HCT116 (cell line): ENCODE data around the gene MTMR10. TPM values are rescaled to one million over a fixed set of nuclear protein-coding genes. Genes with fewer than 3 reads are reported as not detected.

Experiments used
- ATAC-seq: fragments of 200-7000 bp; cut with Tn5 transposase; 2 replicates; pipeline ENCODE4 v1.9.1; 2020; ENCODE audit warnings: mild to moderate bottlenecking, moderate library complexity
- Bru-seq: library from RNA; stranded (reverse); fragments of 400-500 nt; gene quantifications from one replicate; lab custom pipeline; 2021; lab: Mats Ljungman, UMichigan
- BruChase-seq, 2 experiments: library from RNA; stranded (reverse); fragments of 400-500 nt; gene quantifications; one replicate each; lab custom pipeline; 2021; lab: Mats Ljungman, UMichigan
- BruUV-seq: library from RNA; stranded (reverse); fragments of 400-500 nt; replicated peaks from 2 replicates; lab custom pipeline; 2021; lab: Mats Ljungman, UMichigan
- CTCF ChIA-PET: fragments of 300-600 bp; sonication (Branson Sonifier 250); formaldehyde crosslinking; loops from one replicate; lab custom pipeline; 2021; ENCODE audit warnings: antibody characterized with exemption; lab: Charles Lee
- POLR2A ChIA-PET: fragments of 300-600, 350-600 bp; sonication (Branson Sonifier 250); formaldehyde crosslinking; loops from one replicate; lab custom pipeline; 2021; ENCODE audit warnings: antibody characterized with exemption; lab: Charles Lee
- RAD21 ChIA-PET, 2 experiments: fragments of 300-600 bp; sonication (Branson Sonifier 250); formaldehyde crosslinking; loops; one replicate each; lab custom pipeline; 2023; ENCODE audit warnings: low total read pairs in 2 of 2; ENCODE audit not compliant: uncharacterized antibody in 2 of 2, unreplicated experiment in 2 of 2, low non-redundant PET in 1 of 2; lab: Charles Lee
- DNase-seq: peaks from one replicate; pipeline ENCODE4 v3.0.0-alpha.2; 2010; ENCODE audit warnings: low read depth, low spot score
- H2AFZ ChIP-seq: fragments of 200-600 bp; shearing (Covaris generic), sonication (generic); 2 replicates; pipeline ENCODE4 v1.6.1; 2017; ENCODE audit warnings: low read depth, mixed run types, mixed read lengths, antibody characterized with exemption, low read length; ENCODE audit not compliant: poor library complexity, severe bottlenecking
- H3K27ac ChIP-seq: 2 replicates; pipeline ENCODE4 v1.5.1; 2012; ENCODE audit warnings: low read depth, low read length
- H3K27me3 ChIP-seq: fragments of 200-600 bp; sonication (generic); 2 replicates; pipeline ENCODE4 v1.6.1; 2016; ENCODE audit warnings: mixed run types, low read length, mixed read lengths; ENCODE audit not compliant: insufficient read depth
- H3K36me3 ChIP-seq, 2 experiments: fragments of 200-500 bp in 1 of 2; fragments of 200-600 bp in 1 of 2; sonication (Bioruptor generic) in 1 of 2; sonication (generic) in 1 of 2; 2 replicates each; pipeline versions ENCODE4 v1.5.1 to v1.6.1; 2014 to 2016; ENCODE audit warnings: low read length in 2 of 2, inconsistent platforms in 1 of 2, mixed read lengths in 1 of 2, mixed run types in 1 of 2; ENCODE audit not compliant: insufficient read depth in 2 of 2, control insufficient read depth in 1 of 2
- H3K4me1 ChIP-seq, 2 experiments: fragments of 200-600 bp in 1 of 2; sonication (generic) in 1 of 2; 2 replicates each; pipeline versions ENCODE4 v1.5.1 to v1.6.1; 2012 to 2017; ENCODE audit warnings: low read length in 2 of 2, inconsistent platforms in 1 of 2, mild to moderate bottlenecking in 1 of 2, mixed read lengths in 1 of 2, mixed run types in 1 of 2, moderate library complexity in 1 of 2; ENCODE audit not compliant: insufficient read depth in 2 of 2, control insufficient read depth in 1 of 2
- H3K4me2 ChIP-seq: fragments of 200-600 bp; sonication (generic); 2 replicates; pipeline ENCODE4 v1.6.1; 2017; ENCODE audit warnings: mixed run types, low read length, mixed read lengths
- H3K4me3 ChIP-seq, 2 experiments: fragments of 200-600 bp in 1 of 2; sonication (generic) in 1 of 2; replicated peaks in 1 of 2; 2 replicates each; pipeline ENCODE4 v1.5.1; 2011 to 2016; ENCODE audit warnings: low read length in 2 of 2, control low read depth in 1 of 2, low read depth in 1 of 2, mild to moderate bottlenecking in 1 of 2, mixed read lengths in 1 of 2, mixed run types in 1 of 2
- H3K79me2 ChIP-seq: fragments of 200-600 bp; sonication (generic); 2 replicates; pipeline ENCODE4 v1.6.1; 2017; ENCODE audit warnings: mild to moderate bottlenecking, mixed run types, low read length, moderate library complexity, mixed read lengths; ENCODE audit not compliant: insufficient read depth
- H3K9ac ChIP-seq: fragments of 200-600 bp; sonication (generic); 2 replicates; pipeline ENCODE4 v1.6.1; 2016; ENCODE audit warnings: low read length, mixed read lengths
- H3K9me2 ChIP-seq: fragments of 200-600 bp; sonication (generic), shearing (Covaris generic); 2 replicates; pipeline ENCODE4 v1.6.1; 2017; ENCODE audit warnings: mixed run types, mild to moderate bottlenecking, moderate library complexity; ENCODE audit not compliant: insufficient read depth
- H3K9me3 ChIP-seq, 2 experiments: fragments of 200-500 bp in 1 of 2; fragments of 200-600 bp in 1 of 2; sonication (Bioruptor generic) in 1 of 2; sonication (generic) in 1 of 2; 2 replicates each; pipeline ENCODE4 v1.6.1; 2014 to 2017; ENCODE audit warnings: low read length in 2 of 2, mixed read lengths in 2 of 2, inconsistent platforms in 1 of 2, low read depth in 1 of 2, mild to moderate bottlenecking in 1 of 2, mixed run types in 1 of 2, moderate library complexity in 1 of 2; ENCODE audit not compliant: control insufficient read depth in 1 of 2, insufficient read depth in 1 of 2
- H4K20me1 ChIP-seq: fragments of 200-600 bp; sonication (generic), shearing (Covaris generic); 2 replicates; pipeline ENCODE4 v1.6.1; 2017; ENCODE audit warnings: mixed run types, mild to moderate bottlenecking, moderate library complexity; ENCODE audit not compliant: insufficient read depth
- ELF1 ChIP-seq: IDR thresholded peaks from 2 replicates; pipeline ENCODE4 v1.6.1; 2012; ENCODE audit warnings: low read depth, borderline replicate concordance
- EZH2phosphoT487 ChIP-seq: fragments of 200-600 bp; IDR thresholded peaks from 2 replicates; pipeline ENCODE4 v1.6.1; 2018; ENCODE audit warnings: antibody characterized with exemption, borderline replicate concordance
- POLR2A ChIP-seq: IDR thresholded peaks from 2 replicates; pipeline ENCODE4 v1.7.0; 2011; ENCODE audit warnings: borderline replicate concordance; ENCODE audit not compliant: insufficient read depth, insufficient read length; ENCODE audit errors: extremely low read depth
- POLR2AphosphoS5 ChIP-seq: IDR thresholded peaks from 2 replicates; pipeline ENCODE4 v1.6.1; 2011; ENCODE audit warnings: mild to moderate bottlenecking, low read depth, low read length, moderate library complexity
- YY1 ChIP-seq: IDR thresholded peaks from 2 replicates; pipeline ENCODE4 v1.6.1; 2011; ENCODE audit warnings: low read length, low read depth, moderate library complexity, mild to moderate bottlenecking; ENCODE audit not compliant: insufficient replicate concordance; ENCODE audit errors: extremely low read depth
- ZFX ChIP-seq: fragments of 450-650 bp; IDR thresholded peaks from 2 replicates; pipeline ENCODE4 v1.6.1; 2017
- ZNF274 ChIP-seq: fragments of 200-500 bp; sonication (Bioruptor generic); IDR thresholded peaks from 2 replicates; pipeline ENCODE4 v1.6.1; 2014; ENCODE audit warnings: mild to moderate bottlenecking, low read depth, low read length, inconsistent platforms
- intact Hi-C: fragments of 100-400 bp; cut with micrococcal nuclease; formaldehyde crosslinking; loops from 2 replicates; pipeline ENCODE4 v1.10.0; 2022
- long read RNA-seq: library from polyadenylated mRNA; unstranded; transcript quantifications from one replicate; pipeline ENCODE4 v2.0.0, GENCODE V29; 2021; ENCODE audit not compliant: unreplicated experiment
- polyA plus RNA-seq: library from polyadenylated mRNA; unstranded; fragments of >200 nt; gene quantifications from 2 replicates; pipeline ENCODE4 v1.2.1, GENCODE V29; 2012; ENCODE audit warnings: missing spikeins
- total RNA-seq: library from RNA; stranded (reverse); gene quantifications from one replicate; pipeline ENCODE4 v1.2.1, GENCODE V29; 2021; ENCODE audit not compliant: unreplicated experiment
- TF ChIP-seq, protein P1 (sequence below): IDR thresholded peaks from 2 replicates; pipeline ENCODE4 v1.6.1; 2012; ENCODE audit warnings: low read depth
- TF ChIP-seq, protein P2 (sequence below): IDR thresholded peaks from 2 replicates; pipeline ENCODE4 v1.6.1; 2011; ENCODE audit warnings: mild to moderate bottlenecking, low read length, moderate library complexity; ENCODE audit not compliant: insufficient replicate concordance; ENCODE audit errors: extremely low read depth

Gene MTMR10, protein sequence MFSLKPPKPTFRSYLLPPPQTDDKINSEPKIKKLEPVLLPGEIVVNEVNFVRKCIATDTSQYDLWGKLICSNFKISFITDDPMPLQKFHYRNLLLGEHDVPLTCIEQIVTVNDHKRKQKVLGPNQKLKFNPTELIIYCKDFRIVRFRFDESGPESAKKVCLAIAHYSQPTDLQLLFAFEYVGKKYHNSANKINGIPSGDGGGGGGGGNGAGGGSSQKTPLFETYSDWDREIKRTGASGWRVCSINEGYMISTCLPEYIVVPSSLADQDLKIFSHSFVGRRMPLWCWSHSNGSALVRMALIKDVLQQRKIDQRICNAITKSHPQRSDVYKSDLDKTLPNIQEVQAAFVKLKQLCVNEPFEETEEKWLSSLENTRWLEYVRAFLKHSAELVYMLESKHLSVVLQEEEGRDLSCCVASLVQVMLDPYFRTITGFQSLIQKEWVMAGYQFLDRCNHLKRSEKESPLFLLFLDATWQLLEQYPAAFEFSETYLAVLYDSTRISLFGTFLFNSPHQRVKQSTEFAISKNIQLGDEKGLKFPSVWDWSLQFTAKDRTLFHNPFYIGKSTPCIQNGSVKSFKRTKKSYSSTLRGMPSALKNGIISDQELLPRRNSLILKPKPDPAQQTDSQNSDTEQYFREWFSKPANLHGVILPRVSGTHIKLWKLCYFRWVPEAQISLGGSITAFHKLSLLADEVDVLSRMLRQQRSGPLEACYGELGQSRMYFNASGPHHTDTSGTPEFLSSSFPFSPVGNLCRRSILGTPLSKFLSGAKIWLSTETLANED
- total RNA-seq (13.4 TPM), Bru-seq, nascent RNA (percentile 80 among the genes with signal in this experiment), BruChase-seq, experiment 1, labeled RNA remaining after a 6-hour chase (percentile 74 among the genes with signal in this experiment), BruChase-seq, experiment 2, labeled RNA remaining after a 2-hour chase (percentile 68 among the genes with signal in this experiment)
- polyA plus RNA-seq: 5.4 and 6.3 TPM in 2 replicates
- long read RNA-seq, full-length matches to known transcripts: 5 of 18 reads
- long read RNA-seq, partial matches to known transcripts: 3 of 18 reads
- long read RNA-seq, other reads (novel, unspliced or antisense): 10 of 18 reads

DNA sequence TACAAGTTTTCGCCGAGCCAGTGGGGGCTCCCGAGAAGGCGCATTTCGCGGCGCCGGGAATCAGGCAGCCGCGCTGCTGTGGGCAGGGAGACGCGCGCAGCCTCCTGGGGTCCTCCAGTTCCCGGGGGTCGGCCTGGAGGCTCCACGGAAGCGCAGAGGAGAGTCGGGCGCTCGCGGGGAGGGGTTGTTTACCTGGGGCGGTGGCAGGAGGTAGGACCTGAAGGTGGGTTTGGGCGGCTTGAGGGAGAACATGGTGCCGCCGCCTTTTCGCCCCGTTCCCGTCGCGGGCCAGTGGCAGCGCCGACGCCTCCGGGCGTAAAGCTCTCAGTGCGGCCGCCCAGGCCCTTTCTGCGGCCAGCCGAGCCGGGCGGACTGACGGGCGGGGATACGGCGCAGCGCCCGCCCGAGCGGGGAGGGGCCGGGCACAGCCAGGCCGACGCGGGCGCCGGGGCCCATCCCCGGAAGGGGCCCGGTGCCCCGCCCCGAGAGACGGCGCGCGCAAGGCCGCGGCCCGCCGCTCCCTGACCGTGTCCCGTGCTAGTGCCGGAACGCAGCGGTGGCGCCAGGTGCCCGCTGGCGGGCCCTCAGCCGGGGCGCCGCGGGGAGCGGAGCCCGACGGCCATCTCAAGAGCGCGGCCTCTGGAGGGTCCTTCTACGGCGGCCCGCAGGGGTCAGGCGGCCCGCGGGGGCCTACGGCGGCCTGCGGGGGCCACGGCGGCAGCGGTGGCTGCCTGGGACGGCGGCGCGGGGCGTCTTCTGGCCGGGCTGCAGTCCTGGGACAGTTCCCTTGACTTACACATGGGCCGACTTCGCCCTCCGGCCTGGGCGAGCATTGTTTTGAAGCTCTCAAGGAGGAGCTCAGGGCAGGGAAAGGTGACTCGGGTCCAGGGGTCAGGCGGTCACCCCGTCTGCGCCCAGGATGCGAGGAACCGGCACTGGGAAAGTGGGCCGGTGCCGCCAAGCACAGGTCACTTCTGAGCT lies at the start of gene MTMR10:
MTMR10 (minus strand) TSS at position 374 of the 981 bp plus-strand sequence; CDS start at position 252, 122 bp downstream.
- CTCF ChIA-PET: interaction anchor here (0.6 to 1.1 kb wide), 2 partner anchors 137 to 138 kb away, joined by 3 read pairs; no protein-coding TSS in a partner anchor
- H3K9me2 ChIP-seq: no peaks in the 10 kb centered on the region
- peaks cover 10 to 23% of the 10 kb centered on the region in 2 experiments; a peak in 3 of 4 replicates for H3K4me1 ChIP-seq
- POLR2A ChIA-PET: interaction anchor here (1.2 kb wide), 1 partner anchor 88 kb away, joined by 4 read pairs; the partner anchor contains the start of gene FAN1
- RAD21 ChIA-PET: no interaction called here
- no peaks in the 10 kb centered on the region for H3K9me3 ChIP-seq
- peak within 1 kb of the TSS; percentile 99 for H3K27ac ChIP-seq
- intact Hi-C loops: no loop called here
- ATAC-seq (peak; percentile 94), DNase-seq (peak; percentile 36)
- peaks cover 0 to 2% of the 10 kb centered on the region in 2 experiments; a peak in 1 of 4 replicates for H3K36me3 ChIP-seq
- peak within 1 kb of the TSS; percentile 87 for H3K9ac ChIP-seq
- no TSS peak for BruUV-seq
- TF ChIP-seq, protein P1, sequence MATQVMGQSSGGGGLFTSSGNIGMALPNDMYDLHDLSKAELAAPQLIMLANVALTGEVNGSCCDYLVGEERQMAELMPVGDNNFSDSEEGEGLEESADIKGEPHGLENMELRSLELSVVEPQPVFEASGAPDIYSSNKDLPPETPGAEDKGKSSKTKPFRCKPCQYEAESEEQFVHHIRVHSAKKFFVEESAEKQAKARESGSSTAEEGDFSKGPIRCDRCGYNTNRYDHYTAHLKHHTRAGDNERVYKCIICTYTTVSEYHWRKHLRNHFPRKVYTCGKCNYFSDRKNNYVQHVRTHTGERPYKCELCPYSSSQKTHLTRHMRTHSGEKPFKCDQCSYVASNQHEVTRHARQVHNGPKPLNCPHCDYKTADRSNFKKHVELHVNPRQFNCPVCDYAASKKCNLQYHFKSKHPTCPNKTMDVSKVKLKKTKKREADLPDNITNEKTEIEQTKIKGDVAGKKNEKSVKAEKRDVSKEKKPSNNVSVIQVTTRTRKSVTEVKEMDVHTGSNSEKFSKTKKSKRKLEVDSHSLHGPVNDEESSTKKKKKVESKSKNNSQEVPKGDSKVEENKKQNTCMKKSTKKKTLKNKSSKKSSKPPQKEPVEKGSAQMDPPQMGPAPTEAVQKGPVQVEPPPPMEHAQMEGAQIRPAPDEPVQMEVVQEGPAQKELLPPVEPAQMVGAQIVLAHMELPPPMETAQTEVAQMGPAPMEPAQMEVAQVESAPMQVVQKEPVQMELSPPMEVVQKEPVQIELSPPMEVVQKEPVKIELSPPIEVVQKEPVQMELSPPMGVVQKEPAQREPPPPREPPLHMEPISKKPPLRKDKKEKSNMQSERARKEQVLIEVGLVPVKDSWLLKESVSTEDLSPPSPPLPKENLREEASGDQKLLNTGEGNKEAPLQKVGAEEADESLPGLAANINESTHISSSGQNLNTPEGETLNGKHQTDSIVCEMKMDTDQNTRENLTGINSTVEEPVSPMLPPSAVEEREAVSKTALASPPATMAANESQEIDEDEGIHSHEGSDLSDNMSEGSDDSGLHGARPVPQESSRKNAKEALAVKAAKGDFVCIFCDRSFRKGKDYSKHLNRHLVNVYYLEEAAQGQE: no peak
- TF ChIP-seq ELF1 (peak; percentile 25; the same call in 1 of the 2 replicates), POLR2AphosphoS5 (peak; percentile 86; the same call in 1 of the 2 replicates), YY1 (peak; percentile 59), ZNF274 (no peak), ZFX (peak; percentile 98), EZH2phosphoT487 (no peak), POLR2A (peak; percentile 82)
- TF ChIP-seq, protein P2, sequence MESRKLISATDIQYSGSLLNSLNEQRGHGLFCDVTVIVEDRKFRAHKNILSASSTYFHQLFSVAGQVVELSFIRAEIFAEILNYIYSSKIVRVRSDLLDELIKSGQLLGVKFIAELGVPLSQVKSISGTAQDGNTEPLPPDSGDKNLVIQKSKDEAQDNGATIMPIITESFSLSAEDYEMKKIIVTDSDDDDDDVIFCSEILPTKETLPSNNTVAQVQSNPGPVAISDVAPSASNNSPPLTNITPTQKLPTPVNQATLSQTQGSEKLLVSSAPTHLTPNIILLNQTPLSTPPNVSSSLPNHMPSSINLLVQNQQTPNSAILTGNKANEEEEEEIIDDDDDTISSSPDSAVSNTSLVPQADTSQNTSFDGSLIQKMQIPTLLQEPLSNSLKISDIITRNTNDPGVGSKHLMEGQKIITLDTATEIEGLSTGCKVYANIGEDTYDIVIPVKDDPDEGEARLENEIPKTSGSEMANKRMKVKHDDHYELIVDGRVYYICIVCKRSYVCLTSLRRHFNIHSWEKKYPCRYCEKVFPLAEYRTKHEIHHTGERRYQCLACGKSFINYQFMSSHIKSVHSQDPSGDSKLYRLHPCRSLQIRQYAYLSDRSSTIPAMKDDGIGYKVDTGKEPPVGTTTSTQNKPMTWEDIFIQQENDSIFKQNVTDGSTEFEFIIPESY: peak; percentile 83
- no peaks in the 10 kb centered on the region for H3K27me3 ChIP-seq
- H4K20me1 ChIP-seq: no peaks in the 10 kb centered on the region
- H3K4me2 ChIP-seq: peak within 1 kb of the TSS; percentile 89
- H2AFZ ChIP-seq: no peak within 1 kb of the TSS
- H3K79me2 ChIP-seq: peaks cover 15% of the 10 kb centered on the region
- peak within 1 kb of the TSS; percentile 92 to 93 for H3K4me3 ChIP-seq
